HepG2 (cell line): ENCODE data around the gene ZNF618.

Source experiments
- CC2D1A ChIP-seq: sonication (generic); formaldehyde crosslinking; IDR thresholded peaks from 2 replicates; pipeline ENCODE4 v1.8.1; 2023; ENCODE audit warnings: mild to moderate bottlenecking, missing genetic modification reagents
- CTCF ChIP-seq: sonication (generic); formaldehyde crosslinking; IDR thresholded peaks from 2 replicates; pipeline ENCODE4 v1.5.0; 2020; ENCODE audit warnings: mild to moderate bottlenecking, missing genetic modification reagents, moderate library complexity
- RXRA ChIP-seq: sonication (generic); formaldehyde crosslinking; IDR thresholded peaks from 2 replicates; pipeline ENCODE4 v1.5.1; 2020; ENCODE audit warnings: missing genetic modification reagents
- SP1 ChIP-seq, 2 experiments: fragments of 450-650 bp in 1 of 2; sonication (generic) in 1 of 2; formaldehyde crosslinking in 1 of 2; IDR thresholded peaks; 2 replicates each; pipeline versions ENCODE4 v1.4.0 to v1.6.1; 2016 to 2020; ENCODE audit warnings: missing genetic modification reagents in 1 of 2
- ZNF17 ChIP-seq: sonication (generic); formaldehyde crosslinking; IDR thresholded peaks from 2 replicates; pipeline ENCODE4 v1.5.0; 2020; ENCODE audit warnings: mild to moderate bottlenecking, missing genetic modification reagents
- ZNF546 ChIP-seq: sonication (generic); formaldehyde crosslinking; conservative IDR thresholded peaks from 2 replicates; pipeline ENCODE4 v1.8.1; 2023; ENCODE audit warnings: mild to moderate bottlenecking, missing genetic modification reagents
- TF ChIP-seq, protein P1 (sequence below), 2 experiments: sonication (generic) in 1 of 2; formaldehyde crosslinking in 1 of 2; IDR thresholded peaks; 2 replicates each; pipeline versions ENCODE4 v1.5.1 to v1.6.1; 2011 to 2020; ENCODE audit warnings: borderline replicate concordance in 1 of 2, low read depth in 1 of 2, low read length in 1 of 2, mild to moderate bottlenecking in 1 of 2, missing genetic modification reagents in 1 of 2, moderate library complexity in 1 of 2

GRCh38 chr9:114072184-114073140 is 196.4 kb downstream of the ZNF618 start:
- TF ChIP-seq CC2D1A (CRISPR knock-in tag) = no peak
- TF ChIP-seq CTCF = no peak
- TF ChIP-seq, protein P1, sequence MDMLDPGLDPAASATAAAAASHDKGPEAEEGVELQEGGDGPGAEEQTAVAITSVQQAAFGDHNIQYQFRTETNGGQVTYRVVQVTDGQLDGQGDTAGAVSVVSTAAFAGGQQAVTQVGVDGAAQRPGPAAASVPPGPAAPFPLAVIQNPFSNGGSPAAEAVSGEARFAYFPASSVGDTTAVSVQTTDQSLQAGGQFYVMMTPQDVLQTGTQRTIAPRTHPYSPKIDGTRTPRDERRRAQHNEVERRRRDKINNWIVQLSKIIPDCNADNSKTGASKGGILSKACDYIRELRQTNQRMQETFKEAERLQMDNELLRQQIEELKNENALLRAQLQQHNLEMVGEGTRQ (IDR thresholded peaks at IDR 0.05; ENCODE audit: low read depth, low read length) = no peak
- TF ChIP-seq, protein P1 (CRISPR knock-in tag; IDR thresholded peaks at IDR 0.05; ENCODE audit: borderline replicate concordance) = no peak
- no peak for TF ChIP-seq ZNF546 (CRISPR knock-in tag)
- no peak for TF ChIP-seq ZNF17 (CRISPR knock-in tag)
- no peak for TF ChIP-seq RXRA (CRISPR knock-in tag)
- no peak for TF ChIP-seq SP1 (IDR thresholded peaks at IDR 0.05)
- no peak for TF ChIP-seq SP1 (CRISPR knock-in tag; IDR thresholded peaks at IDR 0.05)
